DND-41 (cell line): ENCODE results near the gene SRF.

Experiments used
- ATAC-seq: fragments of 200-7000 bp; cut with Tn5 transposase; 3 replicates; pipeline ENCODE4 v1.9.1; 2021; ENCODE audit warnings: low read depth; ENCODE audit not compliant: insufficient read depth
- DNase-seq: peaks from one replicate; pipeline ENCODE4 v3.0.0-alpha.2; 2020
- H2AFZ ChIP-seq: 2 replicates; pipeline ENCODE4 v1.6.0; 2012; ENCODE audit warnings: low read depth, low read length
- H3K27ac ChIP-seq: 2 replicates; pipeline ENCODE4 v1.5.1; 2012; ENCODE audit warnings: low read length, inconsistent platforms
- H3K27me3 ChIP-seq: fragments of 200-600 bp; sonication (generic); 2 replicates; pipeline ENCODE4 v1.6.0; 2012; ENCODE audit warnings: low read length, mild to moderate bottlenecking, inconsistent platforms; ENCODE audit not compliant: insufficient read depth, poor library complexity
- H3K36me3 ChIP-seq: 2 replicates; pipeline ENCODE4 v1.5.1; 2012; ENCODE audit warnings: low read length, inconsistent platforms; ENCODE audit not compliant: insufficient read depth
- H3K4me1 ChIP-seq: 2 replicates; pipeline ENCODE4 v1.5.1; 2012; ENCODE audit warnings: mild to moderate bottlenecking, low read length; ENCODE audit not compliant: insufficient read depth
- H3K4me2 ChIP-seq: 2 replicates; pipeline ENCODE4 v1.6.0; 2012; ENCODE audit warnings: mild to moderate bottlenecking, moderate library complexity, low read length, inconsistent platforms; ENCODE audit not compliant: insufficient read depth
- H3K4me3 ChIP-seq, 2 experiments: fragments of 200-600 bp in 1 of 2; shearing (Covaris generic) in 1 of 2; 2 replicates each; pipeline ENCODE4 v1.5.1; 2012 to 2016; ENCODE audit warnings: inconsistent platforms in 2 of 2, low read length in 2 of 2, mild to moderate bottlenecking in 2 of 2, low read depth in 1 of 2, moderate library complexity in 1 of 2
- H3K79me2 ChIP-seq: 2 replicates; pipeline ENCODE4 v1.6.0; 2012; ENCODE audit warnings: low read length, inconsistent platforms; ENCODE audit not compliant: insufficient read depth
- H3K9ac ChIP-seq: 2 replicates; pipeline ENCODE4 v1.6.0; 2012; ENCODE audit warnings: low read depth, mild to moderate bottlenecking, inconsistent platforms, low read length, moderate library complexity
- H3K9me3 ChIP-seq: 2 replicates; pipeline ENCODE4 v1.5.1; 2012; ENCODE audit warnings: low read length, moderate library complexity, mild to moderate bottlenecking, inconsistent platforms; ENCODE audit not compliant: insufficient read depth, severe bottlenecking
- H4K20me1 ChIP-seq: 2 replicates; pipeline ENCODE4 v1.6.0; 2012; ENCODE audit warnings: low read length; ENCODE audit not compliant: insufficient read depth
- CTCF ChIP-seq: IDR thresholded peaks from 2 replicates; pipeline ENCODE4 v1.5.1; 2012; ENCODE audit warnings: borderline replicate concordance, low read length, moderate library complexity, mild to moderate bottlenecking; ENCODE audit not compliant: poor library complexity, severe bottlenecking; ENCODE audit errors: extremely low read depth
- EZH2 ChIP-seq: IDR thresholded peaks from 3 replicates; pipeline ENCODE4 v1.6.1; 2012; ENCODE audit warnings: borderline replicate concordance, low read depth, mild to moderate bottlenecking, moderate library complexity, low read length, inconsistent platforms; ENCODE audit not compliant: severe bottlenecking

The SRF gene

GRCh38 chr6:43172104-43173007 is 1.3 kb downstream of the SRF start:
- ATAC-seq (no peak), DNase-seq (peak; percentile 62)
- Histone ChIP-seq H3K4me3 (peak overlapping the region; percentile 80 to 83), H3K79me2 (peaks cover 53% of the 10 kb centered on the region), H3K4me1 (peaks cover 45% of the 10 kb centered on the region), H3K9me3 (no peaks in the 10 kb centered on the region), H2AFZ (peak overlapping the region; percentile 70), H3K27me3 (no peaks in the 10 kb centered on the region), H3K9ac (peak overlapping the region; percentile 89), H4K20me1 (peaks cover 43% of the 10 kb centered on the region), H3K27ac (peak overlapping the region; percentile 82), H3K36me3 (peaks cover 39% of the 10 kb centered on the region), H3K4me2 (peak overlapping the region; percentile 96)
- TF ChIP-seq CTCF: no peak
- no peak for TF ChIP-seq EZH2

- DNase-seq (no peak), ATAC-seq (no peak)
- Histone ChIP-seq H3K9ac (peak overlapping the region; percentile 89; the same call in 1 of the 2 replicates), H3K9me3 (no peaks in the 10 kb centered on the region), H3K36me3 (peaks cover 50% of the 10 kb centered on the region), H2AFZ (no peak overlapping the region), H3K27ac (0 out of 2 replicates have a peak overlapping the region, but pooled peaks have one; percentile 49), H3K4me3 (peak overlapping the region in 1 of 2 experiments; percentile 80; a peak in 2 of 4 replicates), H4K20me1 (peaks cover 45% of the 10 kb centered on the region), H3K4me2 (peak overlapping the region; percentile 96), H3K79me2 (peaks cover 53% of the 10 kb centered on the region), H3K27me3 (no peaks in the 10 kb centered on the region), H3K4me1 (peaks cover 45% of the 10 kb centered on the region)
- no peak for TF ChIP-seq EZH2
- TF ChIP-seq CTCF: no peak
Observed at GRCh38 chr6:43173591-43174262, 2.7 kb downstream of the SRF start.

- Histone ChIP-seq H3K4me1 (peaks cover 45% of the 10 kb centered on the region), H3K27me3 (no peaks in the 10 kb centered on the region), H4K20me1 (peaks cover 45% of the 10 kb centered on the region), H3K9ac (0 out of 2 replicates have a peak overlapping the region, but pooled peaks have one; percentile 18), H3K36me3 (peaks cover 57% of the 10 kb centered on the region), H3K4me3 (peak overlapping the region in 1 of 2 experiments; percentile 80; a peak in 2 of 4 replicates), H2AFZ (no peak overlapping the region), H3K4me2 (peak overlapping the region; percentile 96), H3K79me2 (peaks cover 53% of the 10 kb centered on the region), H3K27ac (peak overlapping the region; percentile 49; the same call in 1 of the 2 replicates), H3K9me3 (no peaks in the 10 kb centered on the region)
- peak; percentile 74 for ATAC-seq
- no peak for TF ChIP-seq EZH2
- TF ChIP-seq CTCF: no peak
- DNase-seq: peak; percentile 96
Observed at GRCh38 chr6:43174263-43175112, 3.4 kb downstream of the SRF start.
